ENCODE results near the gene KIAA0232.

The KIAA0232 gene

DNA sequence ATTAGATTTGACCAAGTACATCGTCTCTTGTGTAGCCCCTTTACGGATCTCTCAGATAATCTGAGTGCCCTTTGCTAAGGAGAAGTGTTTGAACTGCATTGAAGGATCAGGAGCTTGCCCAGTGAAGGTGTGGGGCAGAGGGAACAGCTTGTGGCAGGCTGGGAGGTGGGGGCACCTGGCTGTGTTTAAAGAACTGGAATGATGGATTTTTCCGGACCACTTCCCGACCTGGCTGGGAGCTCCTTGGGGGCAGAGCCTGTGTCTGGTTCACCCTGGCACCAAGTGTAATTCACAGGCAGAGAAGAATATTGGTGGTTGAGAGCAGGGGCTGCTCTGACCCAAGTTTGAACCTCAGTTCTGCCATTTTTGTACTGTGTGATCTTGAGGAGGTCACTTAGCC is 145.6 kb downstream of the KIAA0232 start:
- peaks cover 24% of the 10 kb centered on the region; the same call in 1 of the 2 replicates for H3K4me1 ChIP-seq (ENCODE audit: control insufficient read depth, insufficient read depth, low read length)
- H3K27ac ChIP-seq (ENCODE audit: low read depth, low read length), result no peak overlapping the region
- H3K9ac ChIP-seq (ENCODE audit: low read length), result no peak overlapping the region
- peaks cover 22% of the 10 kb centered on the region for H3K36me3 ChIP-seq (ENCODE audit: control insufficient read depth, insufficient read depth, low read length)
- no peak overlapping the region for H3K4me3 ChIP-seq (ENCODE audit: low read depth, low read length)
- H3K27me3 ChIP-seq (ENCODE audit: control insufficient read depth, insufficient read depth, low read length), result no peaks in the 10 kb centered on the region
- no peaks in the 10 kb centered on the region for H3K9me3 ChIP-seq (ENCODE audit: control insufficient read depth, insufficient read depth, low read depth, low read length)

DNA sequence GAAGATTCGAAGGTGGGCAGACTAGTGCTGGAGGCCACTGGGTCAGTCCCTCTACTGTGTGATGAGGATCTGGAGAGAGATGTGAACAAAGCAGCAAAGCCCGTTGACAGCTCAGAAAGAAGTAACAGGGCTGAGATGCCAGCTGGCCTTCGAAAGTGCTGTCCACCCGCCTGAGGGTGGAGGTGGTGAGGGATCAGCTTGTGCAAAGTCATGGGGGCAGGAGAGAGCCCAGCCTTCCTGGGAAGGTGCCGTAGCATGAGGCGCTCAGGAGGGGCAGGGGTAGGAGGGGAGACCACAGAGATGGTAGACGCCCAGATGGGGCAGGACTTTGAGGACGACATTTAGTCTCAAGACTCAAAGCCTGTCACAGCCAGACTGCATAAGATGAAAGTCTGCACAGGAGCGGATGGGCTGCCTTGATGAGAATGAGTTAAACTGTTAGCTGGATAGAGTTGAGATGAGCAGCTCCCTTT is 146.8 kb downstream of the KIAA0232 start:
- no peaks in the 10 kb centered on the region for H3K27me3 ChIP-seq (ENCODE audit: control insufficient read depth, insufficient read depth, low read length)
- no peak overlapping the region for H3K9ac ChIP-seq (ENCODE audit: low read length)
- peaks cover 15% of the 10 kb centered on the region for H3K36me3 ChIP-seq (ENCODE audit: control insufficient read depth, insufficient read depth, low read length)
- H3K4me3 ChIP-seq (ENCODE audit: low read depth, low read length), result no peak overlapping the region
- no peaks in the 10 kb centered on the region for H3K9me3 ChIP-seq (ENCODE audit: control insufficient read depth, insufficient read depth, low read depth, low read length)
- peaks cover 24% of the 10 kb centered on the region; the same call in 1 of the 2 replicates for H3K4me1 ChIP-seq (ENCODE audit: control insufficient read depth, insufficient read depth, low read length)
- no peak overlapping the region for H3K27ac ChIP-seq (ENCODE audit: low read depth, low read length)

DNA sequence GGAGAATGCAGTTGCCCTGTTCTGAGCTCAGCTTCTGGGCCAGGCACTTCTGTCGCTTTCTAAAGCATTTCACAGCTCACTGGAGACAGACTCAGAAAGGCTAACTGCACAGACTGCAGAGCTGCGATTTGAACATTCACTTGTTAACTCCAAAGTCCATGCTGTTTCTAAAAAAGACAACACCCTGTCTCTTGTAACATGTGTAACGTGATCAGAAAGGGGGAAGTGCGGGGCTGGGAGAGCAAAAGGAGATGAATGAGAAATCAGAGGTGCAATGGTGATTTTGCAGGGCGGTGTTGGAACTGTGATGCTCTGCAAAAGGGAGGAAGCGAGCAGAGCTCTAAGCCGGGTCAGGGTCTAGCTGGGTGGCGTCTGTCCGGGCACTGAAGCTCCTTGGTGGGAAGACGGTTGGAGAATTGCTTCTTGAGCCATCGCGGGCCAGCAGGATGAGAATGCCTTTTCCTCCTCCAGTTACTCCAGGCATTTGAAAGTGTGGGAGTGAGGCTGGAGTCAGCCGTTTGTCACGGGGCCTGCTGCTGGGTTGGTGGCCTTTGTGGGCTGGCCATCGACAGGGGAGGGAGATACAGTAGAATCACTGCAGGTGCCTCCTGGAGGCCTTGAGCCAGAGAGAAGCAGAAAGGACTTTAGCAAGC is 147.4 kb downstream of the KIAA0232 start:
- peaks cover 24% of the 10 kb centered on the region; the same call in 1 of the 2 replicates for H3K4me1 ChIP-seq (ENCODE audit: control insufficient read depth, insufficient read depth, low read length)
- peaks cover 11% of the 10 kb centered on the region for H3K36me3 ChIP-seq (ENCODE audit: control insufficient read depth, insufficient read depth, low read length)
- no peak overlapping the region for H3K4me3 ChIP-seq (ENCODE audit: low read depth, low read length)
- H3K27me3 ChIP-seq (ENCODE audit: control insufficient read depth, insufficient read depth, low read length), result no peaks in the 10 kb centered on the region
- no peak overlapping the region for H3K9ac ChIP-seq (ENCODE audit: low read length)
- H3K27ac ChIP-seq (ENCODE audit: low read depth, low read length), result no peak overlapping the region
- H3K9me3 ChIP-seq (ENCODE audit: control insufficient read depth, insufficient read depth, low read depth, low read length), result no peaks in the 10 kb centered on the region

DNA sequence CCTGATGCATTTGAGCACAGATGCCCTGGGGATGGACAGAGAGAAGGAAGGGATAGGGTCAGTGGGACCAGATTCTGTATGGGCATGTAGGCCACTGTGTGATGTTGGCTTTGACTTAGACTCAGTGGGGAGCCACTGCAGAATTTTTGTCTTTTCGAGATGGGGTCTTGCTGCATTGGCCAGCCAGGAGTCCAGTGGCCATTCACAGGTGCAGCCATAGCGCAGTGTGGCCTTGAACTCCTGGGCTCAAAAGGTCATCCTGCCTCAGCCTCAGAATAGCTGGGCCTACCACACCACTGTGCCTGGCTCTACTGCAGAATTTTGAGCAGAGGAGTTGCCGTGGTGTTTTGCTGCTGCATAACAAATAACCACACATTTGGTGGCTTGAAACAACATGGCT is 149.9 kb downstream of the KIAA0232 start:
- H3K4me1 ChIP-seq (ENCODE audit: control insufficient read depth, insufficient read depth, low read length), result peaks cover 17% of the 10 kb centered on the region; the same call in 1 of the 2 replicates
- H3K9me3 ChIP-seq (ENCODE audit: control insufficient read depth, insufficient read depth, low read depth, low read length), result no peaks in the 10 kb centered on the region
- H3K36me3 ChIP-seq (ENCODE audit: control insufficient read depth, insufficient read depth, low read length), result peaks cover 11% of the 10 kb centered on the region
- no peak overlapping the region for H3K27ac ChIP-seq (ENCODE audit: low read depth, low read length)
- no peak overlapping the region for H3K9ac ChIP-seq (ENCODE audit: low read length)
- no peaks in the 10 kb centered on the region for H3K27me3 ChIP-seq (ENCODE audit: control insufficient read depth, insufficient read depth, low read length)
- no peak overlapping the region for H3K4me3 ChIP-seq (ENCODE audit: low read depth, low read length)

DNA sequence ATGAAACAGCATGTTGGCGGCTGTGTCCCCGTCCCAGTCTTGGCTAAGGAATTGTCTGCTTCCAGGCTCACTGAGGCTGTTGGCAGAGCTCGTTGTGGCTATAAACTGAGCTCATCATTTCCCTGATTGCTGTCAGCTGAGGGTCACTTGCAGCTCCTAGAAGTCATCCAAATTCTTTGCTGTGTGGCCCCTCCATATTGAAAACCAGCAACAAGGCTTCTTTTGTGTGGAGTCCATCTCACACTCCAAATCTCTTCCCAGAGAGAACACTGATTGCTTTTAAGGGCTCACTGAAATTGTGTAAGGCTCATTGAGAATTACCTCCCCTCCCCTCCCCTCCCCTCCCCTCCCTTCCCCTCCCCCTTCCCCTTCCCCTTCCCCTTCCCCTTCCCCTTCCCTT is 150.4 kb downstream of the KIAA0232 start:
- peaks cover 21% of the 10 kb centered on the region for H3K4me1 ChIP-seq (ENCODE audit: control insufficient read depth, insufficient read depth, low read length)
- H3K4me3 ChIP-seq (ENCODE audit: low read depth, low read length), result no peak overlapping the region
- no peaks in the 10 kb centered on the region for H3K27me3 ChIP-seq (ENCODE audit: control insufficient read depth, insufficient read depth, low read length)
- H3K9me3 ChIP-seq (ENCODE audit: control insufficient read depth, insufficient read depth, low read depth, low read length), result no peaks in the 10 kb centered on the region
- H3K27ac ChIP-seq (ENCODE audit: low read depth, low read length), result no peak overlapping the region
- H3K36me3 ChIP-seq (ENCODE audit: control insufficient read depth, insufficient read depth, low read length), result peaks cover 11% of the 10 kb centered on the region
- H3K9ac ChIP-seq (ENCODE audit: low read length), result no peak overlapping the region
